Chondrocyte (in vitro differentiated cells): Measurements from ENCODE around the gene RPL36. TPM values are rescaled to one million over a fixed set of nuclear protein-coding genes. Genes with fewer than 3 reads are reported as not detected.
"Not testable (repeated sequence)": the region's sequence is repeated elsewhere in the genome, so short reads cannot be mapped to it uniquely, and the experiment has no call there.

Source experiments
- DNase-seq: peaks from one replicate; pipeline ENCODE4 v3.0.0; 2021; ENCODE audit warnings: mixed read lengths, low spot score
- H3K27ac Mint-ChIP-seq: one replicate; pipeline ENCODE4 v1.8.0; 2021; ENCODE audit warnings: mild to moderate bottlenecking, moderate library complexity, mixed read lengths; ENCODE audit not compliant: unreplicated experiment
- H3K27me3 Mint-ChIP-seq: 2 replicates; pipeline ENCODE4 v1.8.0; 2021; ENCODE audit warnings: low read depth, mixed read lengths
- H3K36me3 Mint-ChIP-seq: 2 replicates; pipeline ENCODE4 v1.8.0; 2021; ENCODE audit warnings: low read depth, mixed read lengths
- H3K4me1 Mint-ChIP-seq: 2 replicates; pipeline ENCODE4 v1.8.0; 2021; ENCODE audit warnings: low read depth, mild to moderate bottlenecking, mixed read lengths
- H3K4me3 Mint-ChIP-seq: one replicate; pipeline ENCODE4 v1.8.0; 2021; ENCODE audit warnings: mild to moderate bottlenecking, moderate library complexity, mixed read lengths; ENCODE audit not compliant: unreplicated experiment
- H3K9me3 Mint-ChIP-seq: 2 replicates; pipeline ENCODE4 v1.8.0; 2021; ENCODE audit warnings: low read depth, mixed read lengths
- total RNA-seq: library from RNA; stranded (reverse); gene quantifications from 3 replicates; pipeline ENCODE4 v1.2.1, GENCODE V29; 2021
- TF ChIP-seq, protein P1 (sequence below): fragments of 200-600 bp; sonication (generic); IDR thresholded peaks from 2 replicates; pipeline ENCODE4 v1.5.0; 2021; ENCODE audit warnings: antibody characterized with exemption, mild to moderate bottlenecking, moderate library complexity

The RPL36 gene
- total RNA-seq, 1 donor from 2014 or later, result 548 TPM

DNA sequence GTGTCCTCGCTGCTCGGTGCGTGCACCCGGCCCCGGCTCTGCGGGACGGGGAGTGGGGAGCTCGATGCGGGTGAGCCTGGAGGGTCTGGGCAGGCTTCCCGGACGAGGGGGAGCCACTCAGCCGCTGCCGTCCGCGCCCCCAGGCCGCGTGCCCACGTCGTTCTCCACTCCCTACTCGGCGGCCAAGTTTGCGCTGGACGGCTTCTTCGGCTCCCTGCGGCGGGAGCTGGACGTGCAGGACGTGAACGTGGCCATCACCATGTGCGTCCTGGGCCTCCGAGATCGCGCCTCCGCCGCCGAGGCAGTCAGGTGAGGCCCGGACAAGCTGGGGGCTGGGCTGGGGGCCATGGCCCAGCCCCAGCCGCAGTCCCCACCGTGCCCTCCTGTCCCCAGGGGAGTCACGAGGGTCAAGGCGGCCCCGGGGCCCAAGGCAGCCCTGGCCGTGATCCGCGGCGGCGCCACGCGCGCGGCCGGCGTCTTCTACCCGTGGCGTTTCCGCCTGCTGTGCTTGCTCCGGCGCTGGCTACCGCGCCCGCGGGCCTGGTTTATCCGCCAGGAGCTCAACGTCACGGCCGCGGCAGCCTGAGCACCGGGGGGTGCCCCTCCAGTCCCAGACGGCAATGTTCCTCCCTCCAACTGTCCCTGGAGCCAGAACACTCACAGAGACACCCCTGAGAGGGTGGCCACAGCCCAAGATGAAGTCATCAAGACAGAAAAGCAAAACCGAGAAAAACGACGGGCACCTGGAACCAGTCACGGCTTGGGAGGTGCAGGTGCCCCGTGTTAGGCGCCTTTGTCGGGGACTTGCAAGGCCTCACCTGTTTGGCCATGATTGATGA lies 2.5 kb upstream of the RPL36 start:
- Mint-ChIP-seq H3K4me3 (peak overlapping the region; percentile 73), H3K27me3 (no peaks in the 10 kb centered on the region), H3K4me1 (peaks cover 30% of the 10 kb centered on the region), H3K9me3 (no peaks in the 10 kb centered on the region), H3K27ac (no peak overlapping the region), H3K36me3 (peaks cover 10% of the 10 kb centered on the region)
- TF ChIP-seq, protein P1, sequence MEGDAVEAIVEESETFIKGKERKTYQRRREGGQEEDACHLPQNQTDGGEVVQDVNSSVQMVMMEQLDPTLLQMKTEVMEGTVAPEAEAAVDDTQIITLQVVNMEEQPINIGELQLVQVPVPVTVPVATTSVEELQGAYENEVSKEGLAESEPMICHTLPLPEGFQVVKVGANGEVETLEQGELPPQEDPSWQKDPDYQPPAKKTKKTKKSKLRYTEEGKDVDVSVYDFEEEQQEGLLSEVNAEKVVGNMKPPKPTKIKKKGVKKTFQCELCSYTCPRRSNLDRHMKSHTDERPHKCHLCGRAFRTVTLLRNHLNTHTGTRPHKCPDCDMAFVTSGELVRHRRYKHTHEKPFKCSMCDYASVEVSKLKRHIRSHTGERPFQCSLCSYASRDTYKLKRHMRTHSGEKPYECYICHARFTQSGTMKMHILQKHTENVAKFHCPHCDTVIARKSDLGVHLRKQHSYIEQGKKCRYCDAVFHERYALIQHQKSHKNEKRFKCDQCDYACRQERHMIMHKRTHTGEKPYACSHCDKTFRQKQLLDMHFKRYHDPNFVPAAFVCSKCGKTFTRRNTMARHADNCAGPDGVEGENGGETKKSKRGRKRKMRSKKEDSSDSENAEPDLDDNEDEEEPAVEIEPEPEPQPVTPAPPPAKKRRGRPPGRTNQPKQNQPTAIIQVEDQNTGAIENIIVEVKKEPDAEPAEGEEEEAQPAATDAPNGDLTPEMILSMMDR, result peak; percentile 58
- DNase-seq, result no peak

DNA sequence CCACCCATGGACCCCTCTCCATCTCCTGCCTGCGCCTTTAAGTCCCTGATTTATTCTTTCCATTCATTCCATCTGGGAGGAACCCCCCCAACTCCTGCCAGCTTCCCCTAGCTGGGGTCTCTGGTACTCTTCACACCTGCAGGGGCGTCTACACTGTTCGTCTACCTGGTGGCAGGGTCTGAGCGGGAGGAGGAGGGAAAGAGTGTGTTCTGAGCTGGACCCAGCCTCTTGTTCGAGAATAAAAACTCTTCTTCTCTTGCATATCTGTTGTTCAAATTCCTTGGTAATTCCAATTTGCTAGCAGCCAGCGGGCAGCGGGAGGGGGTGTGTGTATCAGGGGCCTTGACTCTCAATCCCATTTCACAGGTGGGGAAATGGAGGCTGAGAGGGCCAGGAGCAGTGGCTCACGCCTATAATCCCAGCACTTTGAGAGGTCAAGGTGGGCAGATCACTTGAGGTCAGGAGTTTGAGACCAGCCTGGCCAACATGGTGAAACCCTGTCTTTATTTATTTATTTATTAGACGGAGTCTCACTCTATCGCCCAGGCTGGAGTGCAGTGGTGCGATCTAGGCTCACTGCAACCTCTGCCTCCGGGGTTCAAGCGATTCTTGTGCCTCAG lies 1.7 kb upstream of the RPL36 start:
- Mint-ChIP-seq H3K27ac (peak overlapping the region; percentile 6), H3K36me3 (peaks cover 15% of the 10 kb centered on the region), H3K4me1 (peaks cover 33% of the 10 kb centered on the region), H3K4me3 (peak overlapping the region; percentile 31)
- DNase-seq, H3K9me3 Mint-ChIP-seq, H3K27me3 Mint-ChIP-seq: not testable (repeated sequence)

DNA sequence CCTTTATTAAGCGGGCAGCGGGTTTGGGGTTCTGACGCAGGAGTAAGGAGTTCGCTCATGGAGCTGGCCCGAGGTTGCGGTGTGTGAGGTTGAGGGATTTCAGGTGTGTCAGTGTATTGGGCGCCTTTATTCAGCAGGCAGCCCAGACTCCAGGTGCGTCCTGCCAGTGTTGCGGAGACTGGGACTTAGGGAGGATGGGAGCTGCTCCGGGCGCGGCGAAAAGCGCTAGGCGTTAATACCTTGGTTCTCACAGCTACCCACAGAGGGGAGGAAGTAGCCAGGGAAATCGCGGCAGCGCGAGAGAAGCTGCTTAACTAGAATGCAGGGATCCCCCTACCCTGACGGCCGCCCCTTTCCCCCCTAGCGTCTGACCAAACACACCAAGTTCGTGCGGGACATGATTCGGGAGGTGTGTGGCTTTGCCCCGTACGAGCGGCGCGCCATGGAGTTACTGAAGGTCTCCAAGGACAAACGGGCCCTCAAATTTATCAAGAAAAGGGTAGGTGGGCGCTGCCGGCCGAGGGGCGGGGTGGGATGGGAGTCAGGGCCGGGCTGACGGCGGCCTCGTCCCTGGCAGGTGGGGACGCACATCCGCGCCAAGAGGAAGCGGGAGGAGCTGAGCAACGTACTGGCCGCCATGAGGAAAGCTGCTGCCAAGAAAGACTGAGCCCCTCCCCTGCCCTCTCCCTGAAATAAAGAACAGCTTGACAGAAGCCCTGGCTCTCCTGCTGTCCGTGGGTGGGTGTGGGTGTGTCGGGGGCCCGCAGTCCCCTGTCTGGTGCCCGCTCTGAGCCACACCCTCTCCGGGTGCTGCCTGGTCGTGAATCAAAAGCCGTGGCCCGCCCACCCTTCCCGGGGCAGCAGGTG lies 1.1 kb downstream of the RPL36 start:
- TF ChIP-seq, protein P1, result no peak
- Mint-ChIP-seq H3K9me3 (no peaks in the 10 kb centered on the region), H3K27me3 (no peaks in the 10 kb centered on the region), H3K36me3 (peaks cover 22% of the 10 kb centered on the region), H3K27ac (peak overlapping the region; percentile 97), H3K4me1 (peaks cover 33% of the 10 kb centered on the region), H3K4me3 (peak overlapping the region; percentile 96)
- no peak for DNase-seq

DNA sequence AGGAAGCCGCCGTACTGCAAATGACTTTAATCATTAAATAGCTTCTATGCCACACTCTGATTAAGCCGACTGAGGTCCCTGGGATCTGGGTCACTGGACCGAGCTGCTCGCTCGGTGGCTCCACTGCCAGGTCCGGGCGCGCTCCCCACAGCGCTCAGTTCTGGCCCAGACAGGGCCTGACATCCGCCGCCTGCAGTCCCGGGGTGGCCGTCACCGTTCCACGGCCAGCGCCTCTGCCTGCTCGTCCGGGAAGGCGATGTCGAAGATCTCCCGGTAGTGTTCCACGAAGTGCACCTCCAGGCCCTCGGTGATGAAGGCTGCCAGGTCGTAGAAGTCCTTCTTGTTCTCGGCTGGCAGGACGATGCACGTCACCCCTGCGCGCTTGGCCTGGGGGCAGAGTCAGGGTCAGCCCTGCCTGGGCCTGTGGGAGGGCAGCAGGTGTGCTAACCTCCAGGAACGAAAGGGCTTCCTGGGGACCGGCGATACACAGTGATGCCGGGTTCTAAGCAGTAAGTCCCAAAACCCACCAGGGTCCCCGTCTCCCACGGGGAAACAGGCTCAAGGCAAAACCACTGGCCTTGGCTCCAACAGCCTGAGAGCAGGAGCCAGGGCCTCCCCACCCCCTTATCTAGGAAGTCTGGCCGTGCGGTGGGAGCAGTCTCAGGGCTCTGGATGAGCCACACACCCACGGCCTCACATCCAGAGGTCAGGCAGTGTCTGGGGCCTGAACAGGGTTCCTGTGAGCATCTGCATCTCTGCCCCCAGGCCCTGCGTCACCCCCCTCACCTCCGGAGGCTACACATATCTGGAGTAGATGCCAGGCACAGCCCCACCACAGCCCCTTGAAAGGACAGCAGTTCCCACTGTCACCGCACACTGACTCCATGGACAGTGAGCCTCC lies 2.0 kb downstream of the RPL36 start:
- H3K4me3 Mint-ChIP-seq, result peak overlapping the region; percentile 96
- peaks cover 26% of the 10 kb centered on the region for H3K36me3 Mint-ChIP-seq
- H3K27me3 Mint-ChIP-seq, result no peaks in the 10 kb centered on the region
- H3K4me1 Mint-ChIP-seq, result peaks cover 29% of the 10 kb centered on the region
- H3K9me3 Mint-ChIP-seq, result no peaks in the 10 kb centered on the region
- DNase-seq, result no peak
- H3K27ac Mint-ChIP-seq, result peak overlapping the region; percentile 59
- TF ChIP-seq, protein P1, result no peak

DNA sequence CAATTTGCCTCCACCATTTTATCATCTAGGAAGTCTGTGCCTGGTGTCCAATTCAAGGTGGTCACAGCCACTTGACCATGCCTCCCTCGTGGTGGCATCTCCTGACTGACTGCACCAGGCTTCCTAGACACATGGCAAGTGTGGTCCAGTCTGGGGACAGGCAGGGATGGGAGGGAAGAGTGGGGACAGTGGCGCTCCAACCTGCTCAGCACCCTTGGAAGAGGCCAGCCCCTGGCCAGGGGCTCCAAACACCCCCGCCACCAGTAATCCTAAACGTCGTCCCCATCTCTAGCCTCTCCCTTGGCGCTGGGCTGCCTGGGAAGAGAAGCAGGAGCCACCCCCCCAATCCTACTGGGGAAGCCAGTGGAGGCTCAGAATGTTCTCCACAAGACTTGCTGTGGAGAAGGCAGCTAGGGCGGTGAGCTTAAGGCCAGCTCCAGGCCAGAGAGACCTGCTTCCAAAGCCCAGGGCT lies 2.7 kb downstream of the RPL36 start:
- DNase-seq, result no peak
- Mint-ChIP-seq H3K36me3 (peaks cover 26% of the 10 kb centered on the region), H3K27me3 (no peaks in the 10 kb centered on the region), H3K4me1 (peaks cover 29% of the 10 kb centered on the region), H3K27ac (peak overlapping the region; percentile 59), H3K4me3 (no peak overlapping the region), H3K9me3 (no peaks in the 10 kb centered on the region)
- TF ChIP-seq, protein P1, result no peak
